K562 (cell line): Measurements from ENCODE around the gene SPOCD1. TPM values are rescaled to one million over a fixed set of nuclear protein-coding genes. Genes with fewer than 3 reads are reported as not detected.

Source experiments
- ATF7 ChIP-seq: fragments of 450-650 bp; IDR thresholded peaks from 2 replicates; pipeline ENCODE4 v1.7.1; 2014; ENCODE audit warnings: mild to moderate bottlenecking, moderate library complexity
- CBFA2T3 ChIP-seq: fragments of 450-650 bp; IDR thresholded peaks from 2 replicates; pipeline ENCODE4 v1.6.1; 2017
- CTCFL ChIP-seq: IDR thresholded peaks from 2 replicates; pipeline ENCODE4 v1.6.1; 2011; ENCODE audit warnings: borderline replicate concordance, low read depth, mild to moderate bottlenecking, moderate library complexity, low read length; ENCODE audit not compliant: insufficient read depth, poor library complexity, severe bottlenecking
- GTF3C2 ChIP-seq: IDR thresholded peaks from 3 replicates; pipeline ENCODE4 v1.6.1; 2011; ENCODE audit warnings: borderline replicate concordance, mild to moderate bottlenecking, moderate library complexity; ENCODE audit not compliant: insufficient read length; ENCODE audit errors: extremely low read depth
- KLF13 ChIP-seq: fragments of 450-650 bp; IDR thresholded peaks from 2 replicates; pipeline ENCODE4 v1.6.1; 2016; ENCODE audit warnings: missing genetic modification characterization, low read depth, mild to moderate bottlenecking, missing compliant biosample characterization, moderate library complexity, borderline replicate concordance
- NFIC ChIP-seq: fragments of 450-650 bp; IDR thresholded peaks from 2 replicates; pipeline ENCODE4 v1.6.1; 2017; ENCODE audit warnings: mild to moderate bottlenecking, inconsistent platforms
- SOX6 ChIP-seq: fragments of 450-650 bp; IDR thresholded peaks from 2 replicates; pipeline ENCODE4 v1.6.1; 2014; ENCODE audit warnings: mild to moderate bottlenecking
- ZKSCAN3 ChIP-seq: fragments of 250-450 bp; sonication (Bioruptor Pico); IDR thresholded peaks from 2 replicates; pipeline ENCODE4 v1.4.0; 2020
- ZNF140 ChIP-seq: fragments of 250-450 bp; sonication (Bioruptor Pico); IDR thresholded peaks from 2 replicates; pipeline ENCODE4 v1.8.0; 2021; ENCODE audit warnings: moderate library complexity, mild to moderate bottlenecking, inconsistent platforms
- ZNF143 ChIP-seq: sonication (generic); formaldehyde crosslinking; IDR thresholded peaks from 2 replicates; pipeline ENCODE4 v1.9.0; 2022; ENCODE audit warnings: mild to moderate bottlenecking, missing genetic modification reagents
- ZNF408 ChIP-seq: fragments of 250-450 bp; sonication (Bioruptor Pico); IDR thresholded peaks from 2 replicates; pipeline ENCODE4 v1.4.0; 2020; ENCODE audit warnings: low read depth, mild to moderate bottlenecking, moderate library complexity
- polyA plus RNA-seq, 8 experiments: library from polyadenylated mRNA; depleted of rRNA in 4 of 8; stranded (reverse) in 5 of 8; unstranded in 3 of 8; fragments of >200 nt; fragmentation: Nextera tagmentation in 2 of 8; fragmentation: Illumina TruSeq in 1 of 8; extraction: Ambion mirVana in 2 of 8; extraction: Trizol in 1 of 8; gene quantifications; 2 replicates each; pipeline versions ENCODE4 v1.2.1 to v1.2.3, GENCODE V29; 2011 to 2014; ENCODE audit warnings: inconsistent platforms in 1 of 8, missing spikeins in 1 of 8
- total RNA-seq, 7 experiments: library from RNA; depleted of rRNA in 6 of 7; stranded (reverse); fragments of >200 nt in 6 of 7; fragmentation: Illumina TruSeq in 2 of 7; extraction: Trizol in 2 of 7; gene quantifications; 2 replicates each; pipeline versions ENCODE4 v1.2.1 to v1.2.3, GENCODE V29; 2011 to 2021; ENCODE audit warnings: low replicate concordance in 1 of 7

The SPOCD1 gene
- total and polyA plus RNA-seq, 9 of the 15 experiments (the other 6 are each of a cell fraction or from before 2014, with no cell fraction given): 0.03 to 0.71 (median 0.26) TPM; not detected in 1

GRCh38 chr1:31745096-31745945, 70.5 kb downstream of the SPOCD1 start (continued):
- TF ChIP-seq KLF13 (no peak), ZKSCAN3 (CRISPR knock-in tag) (no peak), CBFA2T3 (peak; percentile 63), NFIC (peak; percentile 31), ZNF140 (no peak), ATF7 (peak; percentile 25; the same call in 1 of the 2 replicates), CTCFL (peak; percentile 16), ZNF143 (CRISPR knock-in tag) (no peak), ZNF408 (CRISPR knock-in tag) (no peak), SOX6 (0 out of 2 replicates have a peak, but pooled peaks have one; percentile 17), GTF3C2 (no peak)
